K562 (cell line): ENCODE measurements around the gene NDUFV2. TPM values are rescaled to one million over a fixed set of nuclear protein-coding genes. Genes with fewer than 3 reads are reported as not detected.

Experiments
- ATAC-seq: fragments of 200-7000 bp; cut with Tn5 transposase; 3 replicates; pipeline ENCODE4 v1.9.1; 2020; ENCODE audit warnings: moderate library complexity
- BruUV-seq: library from RNA; stranded (reverse); fragments of 400-500 nt; replicated peaks from 2 replicates; lab custom pipeline; 2021; lab: Mats Ljungman, UMichigan
- CTCF ChIA-PET: fragments of 300-600 bp; formaldehyde crosslinking; extraction: SDS; loops from one replicate; lab custom pipeline; 2021; ENCODE audit warnings: low intra/inter-chr PET ratio; lab: Yijun Ruan, JAX
- POLR2A ChIA-PET: fragments of 300-600, 350-650 bp; sonication (Branson Sonifier 250); formaldehyde crosslinking; extraction: SDS; loops from one replicate; lab custom pipeline; 2021; ENCODE audit warnings: antibody characterized with exemption, inconsistent platforms; lab: Yijun Ruan, JAX
- DNase-seq, 4 experiments: peaks; one replicate each; pipeline versions ENCODE4 v3.0.0 to v3.0.0-alpha.2; 2011 to 2018; ENCODE audit warnings: low spot score in 3 of 4, mixed read lengths in 3 of 4; ENCODE audit errors: extremely low read depth in 1 of 4
- FAIRE-seq: peaks from 2 replicates; lab custom pipeline; 2011; peaks lifted over from hg19 to GRCh38; lab: Jason Lieb, UNC
- H2AFZ ChIP-seq: 2 replicates; pipeline ENCODE4 v1.6.0; 2011; ENCODE audit warnings: low read depth, low read length, control low read depth, inconsistent platforms
- H3K27ac ChIP-seq: fragments of 200-600 bp; 3 replicates; pipeline ENCODE4 v1.8.0; 2011; ENCODE audit warnings: low read depth, mild to moderate bottlenecking, control low read depth, inconsistent platforms, low read length, moderate library complexity, mixed read lengths; ENCODE audit errors: extremely low read depth
- H3K27me3 ChIP-seq, 2 experiments: fragments of 300-600 bp in 1 of 2; 2 replicates in 1 of 2; 3 replicates in 1 of 2; pipeline versions ENCODE4 v1.6.0 to v1.8.0; 2011; ENCODE audit warnings: inconsistent platforms in 2 of 2, low read length in 2 of 2, mild to moderate bottlenecking in 1 of 2, mixed read lengths in 1 of 2, moderate library complexity in 1 of 2; ENCODE audit not compliant: control insufficient read depth in 2 of 2, insufficient read depth in 2 of 2
- H3K36me3 ChIP-seq: fragments of 300-600 bp; 3 replicates; pipeline ENCODE4 v1.8.0; 2011; ENCODE audit warnings: mild to moderate bottlenecking, low read length, inconsistent platforms; ENCODE audit not compliant: control insufficient read depth, insufficient read depth
- H3K4me1 ChIP-seq, 2 experiments: fragments of 200-600 bp in 1 of 2; replicated peaks in 1 of 2; 2 replicates in 1 of 2; 3 replicates in 1 of 2; pipeline versions ENCODE4 v1.5.1 to v1.8.0; 2011; ENCODE audit warnings: inconsistent platforms in 2 of 2, low read length in 2 of 2, mild to moderate bottlenecking in 1 of 2, mixed read lengths in 1 of 2, moderate library complexity in 1 of 2; ENCODE audit not compliant: control insufficient read depth in 2 of 2, insufficient read depth in 2 of 2
- H3K4me2 ChIP-seq: 2 replicates; pipeline ENCODE4 v1.6.1; 2011; ENCODE audit warnings: low read length, control low read depth, inconsistent platforms, mixed read lengths; ENCODE audit not compliant: insufficient read depth
- H3K4me3 ChIP-seq: fragments of 200-600 bp; sonication (generic), shearing (Covaris generic); 2 replicates; pipeline ENCODE4 v1.5.1; 2016; ENCODE audit warnings: control low read depth, inconsistent platforms
- H3K79me2 ChIP-seq: fragments of 200-600 bp; 3 replicates; pipeline ENCODE4 v1.8.0; 2011; ENCODE audit warnings: low read length, inconsistent platforms; ENCODE audit not compliant: control insufficient read depth, insufficient read depth
- H3K9ac ChIP-seq, 2 experiments: 2 replicates each; pipeline versions ENCODE4 v1.6.0 to v1.6.1; 2011; ENCODE audit warnings: low read depth in 2 of 2, low read length in 2 of 2, control low read depth in 1 of 2, inconsistent platforms in 1 of 2, mild to moderate bottlenecking in 1 of 2, mixed read lengths in 1 of 2; ENCODE audit not compliant: insufficient read depth in 1 of 2
- H3K9me1 ChIP-seq: one replicate; pipeline ENCODE4 v1.6.0; 2011; ENCODE audit warnings: inconsistent platforms, mild to moderate bottlenecking, low read length, moderate library complexity; ENCODE audit not compliant: control insufficient read depth, insufficient read depth
- H3K9me3 ChIP-seq: replicated peaks from 2 replicates; pipeline ENCODE4 v1.5.1; 2011; ENCODE audit warnings: low read depth, low read length, inconsistent platforms; ENCODE audit not compliant: control insufficient read depth, insufficient read depth
- H4K20me1 ChIP-seq: replicated peaks from 2 replicates; pipeline ENCODE4 v1.6.1; 2011; ENCODE audit warnings: low read length, inconsistent platforms, mixed read lengths; ENCODE audit not compliant: control insufficient read depth, insufficient read depth
- CTCF ChIP-seq, 3 experiments: IDR thresholded peaks in 2 of 3; conservative IDR thresholded peaks in 1 of 3; 2 replicates each; pipeline ENCODE4 v1.5.1; 2011 to 2012; ENCODE audit warnings: low read length in 3 of 3, mild to moderate bottlenecking in 3 of 3, control low read depth in 2 of 3, improper control_type of control experiment in 1 of 3, inconsistent platforms in 1 of 3, low read depth in 1 of 3, mixed read lengths in 1 of 3, moderate library complexity in 1 of 3; ENCODE audit not compliant: insufficient read depth in 2 of 3
- MED1 ChIP-seq: sonication (generic); formaldehyde crosslinking; IDR thresholded peaks from 2 replicates; pipeline ENCODE4 v1.8.1; 2023; ENCODE audit warnings: missing genetic modification reagents, borderline replicate concordance
- MTF1 ChIP-seq: fragments of 250-450 bp; sonication (Bioruptor Pico); IDR thresholded peaks from 2 replicates; pipeline ENCODE4 v1.9.0; 2021; ENCODE audit warnings: moderate library complexity, mild to moderate bottlenecking, inconsistent platforms, borderline replicate concordance
- TBP ChIP-seq: optimal IDR thresholded peaks from 2 replicates; pipeline ENCODE3; 2011; ENCODE audit warnings: low read depth, low read length, improper control_type of control experiment
- YY1 ChIP-seq, 3 experiments: IDR thresholded peaks; 2 replicates each; pipeline ENCODE4 v1.6.1; 2011; ENCODE audit warnings: low read length in 2 of 3, mild to moderate bottlenecking in 2 of 3, moderate library complexity in 2 of 3, borderline replicate concordance in 1 of 3, control low read depth in 1 of 3, low read depth in 1 of 3; ENCODE audit not compliant: insufficient read depth in 3 of 3, insufficient replicate concordance in 2 of 3, control insufficient read depth in 1 of 3, insufficient read length in 1 of 3; ENCODE audit errors: extremely low read depth in 1 of 3
- ZNF124 ChIP-seq: sonication (generic); formaldehyde crosslinking; IDR thresholded peaks from 2 replicates; pipeline ENCODE4 v1.8.1; 2022; ENCODE audit warnings: missing genetic modification reagents
- ZNF79 ChIP-seq: fragments of 250-450 bp; sonication (Bioruptor Pico); IDR thresholded peaks from 2 replicates; pipeline ENCODE4 v1.4.0; 2020; ENCODE audit warnings: low read depth, mild to moderate bottlenecking, moderate library complexity
- WGBS: fragments of 100-300 bp; shearing (Covaris generic); methylation state at CpG from one replicate; pipeline ENCODE4 v1.1.6; 2016; ENCODE audit warnings: low coverage, mixed read lengths; ENCODE audit not compliant: insufficient coverage; ENCODE audit errors: missing lambda C conversion rate; 5-methylcytosine and 5-hydroxymethylcytosine counted together
- in situ Hi-C: fragments of 300-500 bp; cut with MboI; formaldehyde crosslinking; loops from 4 replicates; pipeline ENCODE4 v1.15.0; 2018; ENCODE audit warnings: inconsistent platforms, mixed read lengths
- intact Hi-C: fragments of 100-400 bp; cut with micrococcal nuclease; formaldehyde crosslinking; loops from 2 replicates; pipeline ENCODE4 v1.14.2; 2022
- polyA plus RNA-seq, 8 experiments: library from polyadenylated mRNA; depleted of rRNA in 4 of 8; stranded (reverse) in 5 of 8; unstranded in 3 of 8; fragments of >200 nt; fragmentation: Nextera tagmentation in 2 of 8; fragmentation: Illumina TruSeq in 1 of 8; extraction: Ambion mirVana in 2 of 8; extraction: Trizol in 1 of 8; gene quantifications; 2 replicates each; pipeline versions ENCODE4 v1.2.1 to v1.2.3, GENCODE V29; 2011 to 2014; ENCODE audit warnings: inconsistent platforms in 1 of 8, missing spikeins in 1 of 8
- total RNA-seq, 7 experiments: library from RNA; depleted of rRNA in 6 of 7; stranded (reverse); fragments of >200 nt in 6 of 7; fragmentation: Illumina TruSeq in 2 of 7; extraction: Trizol in 2 of 7; gene quantifications; 2 replicates each; pipeline versions ENCODE4 v1.2.1 to v1.2.3, GENCODE V29; 2011 to 2021; ENCODE audit warnings: low replicate concordance in 1 of 7
- TF ChIP-seq, protein P1 (sequence below): fragments of 250-450 bp; sonication (Bioruptor Pico); IDR thresholded peaks from 2 replicates; pipeline ENCODE4 v1.8.0; 2021; ENCODE audit warnings: moderate library complexity, mild to moderate bottlenecking, inconsistent platforms
- TF ChIP-seq, protein P2 (sequence below): fragments of 450-650 bp; formaldehyde crosslinking; IDR thresholded peaks from 2 replicates; pipeline ENCODE4 v1.4.0; 2020; ENCODE audit warnings: mild to moderate bottlenecking, moderate library complexity

The NDUFV2 gene
- total and polyA plus RNA-seq, 9 of the 15 experiments (the other 6 are each of a cell fraction or from before 2014, with no cell fraction given) = 213 to 550 (median 384) TPM

GRCh38 chr18:9062418-9062751 lies 40.1 kb upstream of the NDUFV2 start:
- Histone ChIP-seq H3K9ac (no peak overlapping the region), H3K27ac (no peak overlapping the region), H3K9me3 (no peaks in the 10 kb centered on the region), H3K79me2 (no peaks in the 10 kb centered on the region), H3K4me2 (no peak overlapping the region), H3K9me1 (no peaks in the 10 kb centered on the region), H3K27me3 (no peaks in the 10 kb centered on the region), H3K4me3 (no peak overlapping the region), H2AFZ (peak overlapping the region; percentile 70; the same call in 1 of the 2 replicates), H3K4me1 (peaks cover 3 to 12% of the 10 kb centered on the region in 2 experiments; a peak in 3 of 5 replicates), H3K36me3 (no peaks in the 10 kb centered on the region), H4K20me1 (no peaks in the 10 kb centered on the region)
- in situ Hi-C loops (no loop called here), intact Hi-C loops (no loop called here)
- ChIA-PET POLR2A (interaction anchor here (1.3 to 1.4 kb wide), 2 partner anchors 53 to 263 kb away, joined by 3 to 4 read pairs; no protein-coding TSS in a partner anchor), CTCF (no interaction called here)
- no peak for ATAC-seq
- 81% methylated on average over 2 of the region's 2 CpGs for WGBS
- DNase-seq = no peak
- no TSS peak for BruUV-seq
- FAIRE-seq = no peak
- TF ChIP-seq CTCF (IDR thresholded peaks at IDR 0.05 in 2 of 3, conservative IDR thresholded peaks at IDR 0.05 in 1 of 3; ENCODE audit: insufficient read depth in 2 of 3, low read depth in 1 of 3, low read length in 3 of 3) (no peak), YY1 (IDR thresholded peaks at IDR 0.05; ENCODE audit: borderline replicate concordance in 1 of 3, control insufficient read depth in 1 of 3, extremely low read depth in 1 of 3, insufficient read depth in 3 of 3, insufficient read length in 1 of 3, insufficient replicate concordance in 2 of 3, low read depth in 1 of 3, low read length in 2 of 3) (no peak), MTF1 (CRISPR knock-in tag) (no peak), ZNF124 (CRISPR knock-in tag) (no peak), MED1 (no peak), TBP (no peak), ZNF79 (no peak)
- TF ChIP-seq, protein P1, sequence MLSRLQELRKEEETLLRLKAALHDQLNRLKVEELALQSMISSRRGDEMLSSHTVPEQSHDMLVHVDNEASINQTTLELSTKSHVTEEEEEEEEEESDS = no peak
- TF ChIP-seq, protein P2, sequence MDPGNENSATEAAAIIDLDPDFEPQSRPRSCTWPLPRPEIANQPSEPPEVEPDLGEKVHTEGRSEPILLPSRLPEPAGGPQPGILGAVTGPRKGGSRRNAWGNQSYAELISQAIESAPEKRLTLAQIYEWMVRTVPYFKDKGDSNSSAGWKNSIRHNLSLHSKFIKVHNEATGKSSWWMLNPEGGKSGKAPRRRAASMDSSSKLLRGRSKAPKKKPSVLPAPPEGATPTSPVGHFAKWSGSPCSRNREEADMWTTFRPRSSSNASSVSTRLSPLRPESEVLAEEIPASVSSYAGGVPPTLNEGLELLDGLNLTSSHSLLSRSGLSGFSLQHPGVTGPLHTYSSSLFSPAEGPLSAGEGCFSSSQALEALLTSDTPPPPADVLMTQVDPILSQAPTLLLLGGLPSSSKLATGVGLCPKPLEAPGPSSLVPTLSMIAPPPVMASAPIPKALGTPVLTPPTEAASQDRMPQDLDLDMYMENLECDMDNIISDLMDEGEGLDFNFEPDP (CRISPR knock-in tag) = no peak
